H1 (cell line): ENCODE results near the gene DUSP21. TPM values are rescaled to one million over a fixed set of nuclear protein-coding genes. Genes with fewer than 3 reads are reported as not detected.

Experiments used
- BCL11A ChIP-seq, 2 experiments: IDR thresholded peaks; one replicate each; pipeline ENCODE4 v1.6.1; 2011; ENCODE audit warnings: low read depth in 2 of 2, low read length in 2 of 2, mild to moderate bottlenecking in 2 of 2
- JUND ChIP-seq: IDR thresholded peaks from 2 replicates; pipeline ENCODE4 v1.6.1; 2011; ENCODE audit warnings: mild to moderate bottlenecking, improper control_type of control experiment, low read length
- POLR2A ChIP-seq, 2 experiments: IDR thresholded peaks; 1 replicate in 1 of 2; 2 replicates in 1 of 2; pipeline ENCODE4 v1.6.1; 2011; ENCODE audit warnings: low read depth in 2 of 2, low read length in 2 of 2, mild to moderate bottlenecking in 2 of 2; ENCODE audit errors: control extremely low read depth in 1 of 2
- YY1 ChIP-seq: IDR thresholded peaks from 2 replicates; pipeline ENCODE4 v1.6.1; 2011; ENCODE audit warnings: low read depth, mild to moderate bottlenecking, low read length
- polyA plus RNA-seq, 7 experiments: library from polyadenylated mRNA; depleted of rRNA in 3 of 7; stranded (reverse) in 5 of 7; unstranded in 2 of 7; fragments of >200 nt in 5 of 7; fragments of 200-250 nt in 2 of 7; gene quantifications; 1 replicate in 5 of 7; 2 replicates in 1 of 7; 4 replicates in 1 of 7; pipeline versions ENCODE4 v1.2.1 to v1.2.3, GENCODE V29; 2011 to 2013; ENCODE audit warnings: missing spikeins in 2 of 7, mixed read lengths in 2 of 7
- total RNA-seq: library from RNA; stranded (reverse); fragmentation: NEBNext Ultra II Directional; extraction: Animal tissue kit (Norgen Biotek cat#: 25700); gene quantifications from 2 replicates; pipeline ENCODE4 v1.2.1, GENCODE V29; 2021

The DUSP21 gene
- total and polyA plus RNA-seq, 2 of the 8 experiments (the other 6 are each of a cell fraction or from before 2014, with no cell fraction given), result not detected

DNA sequence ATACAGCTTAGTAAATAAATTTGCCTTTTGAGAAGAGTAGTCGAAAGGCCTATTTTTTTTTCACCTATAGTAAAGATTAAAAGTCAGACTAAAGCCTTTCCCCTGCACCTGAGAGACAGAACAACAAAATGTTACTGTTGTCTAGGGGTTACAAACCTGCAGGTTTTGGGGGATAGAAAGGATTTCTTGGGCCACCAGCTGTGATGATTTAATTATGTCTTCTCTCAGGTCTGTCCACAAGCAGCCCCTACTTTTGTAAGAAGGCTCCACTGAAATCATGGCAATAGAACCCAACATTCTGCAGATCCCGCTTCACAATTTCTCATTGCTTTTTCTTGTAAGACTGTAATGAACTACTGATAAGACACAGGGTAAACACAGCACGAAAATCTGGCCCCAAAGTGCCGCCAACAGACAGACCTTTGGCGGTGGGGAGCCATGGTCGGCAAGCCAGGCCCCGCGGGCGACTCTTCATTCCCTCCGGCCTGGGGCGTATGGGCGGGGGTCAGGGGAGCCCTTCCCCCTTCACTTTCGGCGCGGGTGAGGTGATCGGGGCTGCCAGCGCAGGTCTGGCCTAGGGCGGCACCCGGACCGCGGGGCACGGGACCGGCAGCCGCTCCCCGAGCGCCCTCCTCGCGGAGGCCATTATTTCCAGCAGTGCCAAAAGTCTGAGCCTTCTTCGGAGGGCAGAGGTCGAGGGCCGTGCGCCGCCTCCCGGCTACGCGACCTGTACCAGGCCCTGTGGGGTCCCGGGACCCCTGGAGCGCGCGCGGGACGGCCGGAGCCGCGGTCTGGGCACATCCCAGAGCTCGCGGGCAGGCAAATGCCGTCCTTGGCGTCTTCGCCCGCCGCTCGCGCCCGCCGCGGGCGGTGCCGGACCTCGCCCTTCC lies 28.4 kb downstream of the DUSP21 start (continued):
- TF ChIP-seq BCL11A (IDR thresholded peaks at IDR 0.05; ENCODE audit: low read depth in 2 of 2, low read length in 2 of 2), result no peak
- peak in 1 of 2 experiments; percentile 74; a peak in 2 of 3 replicates for TF ChIP-seq POLR2A (IDR thresholded peaks at IDR 0.05; ENCODE audit: control extremely low read depth in 1 of 2, low read depth in 2 of 2, low read length in 2 of 2)
- TF ChIP-seq YY1, result peak; percentile 70; the same call in 1 of the 2 replicates
- TF ChIP-seq JUND, result no peak
